Stomach (tissue), 4 donors: ENCODE data around the gene PABPC3.

Experiments used
- EP300 ChIP-seq: sonication (generic); formaldehyde crosslinking; IDR thresholded peaks from one replicate; pipeline ENCODE4 v1.6.1; 2017; ENCODE audit warnings: antibody characterized with exemption
- POLR2A ChIP-seq, 4 donors: fragments of 450-650 bp; IDR thresholded peaks; one replicate each; pipeline ENCODE4 v1.6.1; 2016; ENCODE audit warnings: antibody characterized with exemption in 4 of 4, control low read depth in 2 of 4, mild to moderate bottlenecking in 1 of 4, moderate library complexity in 1 of 4
- POLR2AphosphoS5 ChIP-seq, 3 donors: sonication (generic); formaldehyde crosslinking; IDR thresholded peaks; one replicate each; pipeline ENCODE4 v1.6.1; 2016; ENCODE audit warnings: antibody characterized with exemption in 3 of 3
- TF ChIP-seq, protein P1 (sequence below), 7 experiments: fragments of 450-650 bp in 4 of 7; fragments of 200-600 bp in 3 of 7; sonication (generic) in 3 of 7; IDR thresholded peaks; one replicate each; pipeline ENCODE4 v1.5.1; 2016 to 2019; ENCODE audit warnings: antibody characterized with exemption in 7 of 7, control low read depth in 2 of 7, mild to moderate bottlenecking in 1 of 7

DNA sequence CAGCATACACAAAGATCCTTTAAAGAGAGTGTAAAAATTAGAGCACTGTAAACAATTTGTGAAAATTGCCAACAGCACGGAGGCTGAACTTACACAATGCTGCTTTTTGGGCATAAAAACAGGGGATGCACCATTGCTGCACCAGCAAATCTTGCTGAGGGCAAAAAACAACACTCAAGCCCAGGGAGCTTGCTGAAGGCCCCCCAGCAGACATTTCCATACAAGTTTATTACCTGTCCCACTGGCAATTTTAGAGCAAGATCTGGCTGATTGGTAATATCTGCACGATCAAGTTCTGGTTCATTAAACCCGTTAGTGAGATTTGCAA lies 41.8 kb downstream of the PABPC3 start:
- TF ChIP-seq, protein P1, sequence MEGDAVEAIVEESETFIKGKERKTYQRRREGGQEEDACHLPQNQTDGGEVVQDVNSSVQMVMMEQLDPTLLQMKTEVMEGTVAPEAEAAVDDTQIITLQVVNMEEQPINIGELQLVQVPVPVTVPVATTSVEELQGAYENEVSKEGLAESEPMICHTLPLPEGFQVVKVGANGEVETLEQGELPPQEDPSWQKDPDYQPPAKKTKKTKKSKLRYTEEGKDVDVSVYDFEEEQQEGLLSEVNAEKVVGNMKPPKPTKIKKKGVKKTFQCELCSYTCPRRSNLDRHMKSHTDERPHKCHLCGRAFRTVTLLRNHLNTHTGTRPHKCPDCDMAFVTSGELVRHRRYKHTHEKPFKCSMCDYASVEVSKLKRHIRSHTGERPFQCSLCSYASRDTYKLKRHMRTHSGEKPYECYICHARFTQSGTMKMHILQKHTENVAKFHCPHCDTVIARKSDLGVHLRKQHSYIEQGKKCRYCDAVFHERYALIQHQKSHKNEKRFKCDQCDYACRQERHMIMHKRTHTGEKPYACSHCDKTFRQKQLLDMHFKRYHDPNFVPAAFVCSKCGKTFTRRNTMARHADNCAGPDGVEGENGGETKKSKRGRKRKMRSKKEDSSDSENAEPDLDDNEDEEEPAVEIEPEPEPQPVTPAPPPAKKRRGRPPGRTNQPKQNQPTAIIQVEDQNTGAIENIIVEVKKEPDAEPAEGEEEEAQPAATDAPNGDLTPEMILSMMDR (IDR thresholded peaks at IDR 0.05), result no peak
- TF ChIP-seq POLR2A (IDR thresholded peaks at IDR 0.05) (no peak), POLR2AphosphoS5 (IDR thresholded peaks at IDR 0.05) (no peak), EP300 (no peak)
